Heart right ventricle (tissue), 16 donors: Measurements from ENCODE around the gene SERPINB4. TPM values are rescaled to one million over a fixed set of nuclear protein-coding genes. Genes with fewer than 3 reads are reported as not detected.
A peak's percentile ranks its signal among the peaks of the same experiment; 100 is the strongest.
"Not testable (repeated sequence)": the region's sequence is repeated elsewhere in the genome, so short reads cannot be mapped to it uniquely, and the experiment has no call there.

Experiments
- ATAC-seq, 8 donors: fragments of 200-7000 bp; cut with Tn5 transposase; one replicate each; pipeline ENCODE4 v1.9.1; 2020; ENCODE audit warnings: mild to moderate bottlenecking in 8 of 8, moderate library complexity in 8 of 8, moderate number of reproducible peaks in 1 of 8
- DNase-seq, 2 donors: peaks; one replicate each; pipeline ENCODE4 v3.0.0-alpha.2; 2020
- H3K27ac ChIP-seq, 10 donors: fragments of 200-600 bp; sonication (generic) in 2 of 10; one replicate each; pipeline versions ENCODE4 v1.5.0 to v1.8.0; 2020 to 2022; ENCODE audit warnings: mild to moderate bottlenecking in 3 of 10
- H3K27me3 ChIP-seq, 7 donors: fragments of 200-600 bp; one replicate each; pipeline ENCODE4 v1.8.0; 2021 to 2022; ENCODE audit warnings: mild to moderate bottlenecking in 2 of 7
- H3K36me3 ChIP-seq, 9 donors: fragments of 200-600 bp; sonication (generic) in 1 of 9; one replicate each; pipeline versions ENCODE4 v1.5.0 to v1.8.0; 2020 to 2022; ENCODE audit warnings: mild to moderate bottlenecking in 2 of 9
- H3K4me1 ChIP-seq, 9 donors: fragments of 200-600 bp; sonication (generic) in 1 of 9; one replicate each; pipeline versions ENCODE4 v1.5.0 to v1.8.0; 2020 to 2022; ENCODE audit warnings: mild to moderate bottlenecking in 4 of 9
- H3K4me3 ChIP-seq, 10 donors: fragments of 200-600 bp; sonication (generic) in 2 of 10; one replicate each; pipeline versions ENCODE4 v1.5.0 to v1.8.0; 2020 to 2022; ENCODE audit warnings: mild to moderate bottlenecking in 7 of 10, moderate library complexity in 2 of 10
- H3K9me3 ChIP-seq, 11 donors: fragments of 200-600 bp in 10 of 11; sonication (generic) in 2 of 11; one replicate each; pipeline versions ENCODE4 v1.5.0 to v1.8.0; 2013 to 2022; ENCODE audit warnings: mild to moderate bottlenecking in 2 of 11, control low read depth in 1 of 11, moderate library complexity in 1 of 11
- WGBS, 2 donors: extraction: QIAGEN DNeasy Blood & Tissue Kit; methylation state at CpG; one replicate each; pipeline ENCODE4 v1.1.7; 2013; ENCODE audit warnings: inconsistent platforms in 1 of 2; 5-methylcytosine and 5-hydroxymethylcytosine counted together
- intact Hi-C, 10 donors: fragments of 100-400 bp; cut with DNase I; formaldehyde crosslinking; loops; one replicate each; pipeline versions ENCODE4 v1.11.1 to v1.14.2; 2022
- polyA plus RNA-seq, 2 donors: library from polyadenylated mRNA; stranded (reverse); fragments of 200-250 nt; gene quantifications; one replicate each; pipeline ENCODE4 v1.2.3, GENCODE V29; 2013
- total RNA-seq, 10 donors: library from RNA; stranded (reverse); fragmentation: NEBNext Ultra II Directional in 3 of 10; extraction: Animal tissue kit (Norgen Biotek cat#: 25700) in 3 of 10; gene quantifications; one replicate each; pipeline versions ENCODE4 v1.2.1 to v1.2.4, GENCODE V29; 2021 to 2023
- TF ChIP-seq, protein P1 (sequence below), 9 donors: fragments of 200-600 bp; sonication (generic) in 2 of 9; IDR thresholded peaks; one replicate each; pipeline versions ENCODE4 v1.5.0 to v1.8.0; 2021 to 2022; ENCODE audit warnings: antibody characterized with exemption in 9 of 9, mild to moderate bottlenecking in 5 of 9, moderate library complexity in 1 of 9
- donor health status: Arrhythmogenic right ventricular cardiomyopathy.
- donor health status: ischemic (EF 13 %, LVEDD 7.1; RV severe dilation, severe dysfunction).
- donor health status: healthy with polysubstance abuse.
- donor health status: DM: no; HTN: yes; CAD: no.
- donor health status: DM: no; HTN: no; CAD: no.
- donor health status: ischemic (EF 25% LVEDD 6.9; RV normal size, moderate dysfunction).
- donor health status: ischemic (EF 25% LVEDD 5.7; RV mildly dilated, moderate dysfunction).
- donor health status: healthy.
- donor health status: DM: yes; HTN: yes; CAD: no.
- donor health status: Ischemic cardiomyopathy.
- donor health status: ischemic (EF 35%, LVEDD 5.7; RV mildly dilated, moderate dysfunction).
- donor health status: nonischemic (EF 11% LVEDD 7.7; RV severe dilation, severe dysfunction).
- donor health status: DM: yes; HTN: yes; CAD: no.
- donor health status: PGD.
- donor health status: ischemic (EF 29% LVEDD 5.4; RV normal size, mild dysfunction).
- donor health status: nonischemic (EF 23%, LVEDD 6.1; RV moderate dilation, normal function).

SERPINB4 gene
- total and polyA plus RNA-seq, 12 donors = 0.10 TPM; not detected in 11

- Histone ChIP-seq H3K4me3 (no peak overlapping the region), H3K4me1 (peaks cover 0 to 5% (median 0%) of the 10 kb centered on the region in 9 donors), H3K27me3 (no peaks in the 10 kb centered on the region), H3K27ac (no peak overlapping the region), H3K36me3 (no peaks in the 10 kb centered on the region), H3K9me3 (peaks cover 0 to 3% (median 0%) of the 10 kb centered on the region in 11 donors)
- WGBS, 2 donors = 28 to 29% methylated on average over 5 of the region's 5 CpGs
- TF ChIP-seq, protein P1, sequence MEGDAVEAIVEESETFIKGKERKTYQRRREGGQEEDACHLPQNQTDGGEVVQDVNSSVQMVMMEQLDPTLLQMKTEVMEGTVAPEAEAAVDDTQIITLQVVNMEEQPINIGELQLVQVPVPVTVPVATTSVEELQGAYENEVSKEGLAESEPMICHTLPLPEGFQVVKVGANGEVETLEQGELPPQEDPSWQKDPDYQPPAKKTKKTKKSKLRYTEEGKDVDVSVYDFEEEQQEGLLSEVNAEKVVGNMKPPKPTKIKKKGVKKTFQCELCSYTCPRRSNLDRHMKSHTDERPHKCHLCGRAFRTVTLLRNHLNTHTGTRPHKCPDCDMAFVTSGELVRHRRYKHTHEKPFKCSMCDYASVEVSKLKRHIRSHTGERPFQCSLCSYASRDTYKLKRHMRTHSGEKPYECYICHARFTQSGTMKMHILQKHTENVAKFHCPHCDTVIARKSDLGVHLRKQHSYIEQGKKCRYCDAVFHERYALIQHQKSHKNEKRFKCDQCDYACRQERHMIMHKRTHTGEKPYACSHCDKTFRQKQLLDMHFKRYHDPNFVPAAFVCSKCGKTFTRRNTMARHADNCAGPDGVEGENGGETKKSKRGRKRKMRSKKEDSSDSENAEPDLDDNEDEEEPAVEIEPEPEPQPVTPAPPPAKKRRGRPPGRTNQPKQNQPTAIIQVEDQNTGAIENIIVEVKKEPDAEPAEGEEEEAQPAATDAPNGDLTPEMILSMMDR (IDR thresholded peaks at IDR 0.05) = peak in 2 of 9 donors; percentile 10 to 19
- DNase-seq (no peak), ATAC-seq (no peak)
- intact Hi-C loops = no loop called here
Observed at GRCh38 chr18:63676526-63677323, 32.7 kb upstream of the SERPINB4 start.

DNA sequence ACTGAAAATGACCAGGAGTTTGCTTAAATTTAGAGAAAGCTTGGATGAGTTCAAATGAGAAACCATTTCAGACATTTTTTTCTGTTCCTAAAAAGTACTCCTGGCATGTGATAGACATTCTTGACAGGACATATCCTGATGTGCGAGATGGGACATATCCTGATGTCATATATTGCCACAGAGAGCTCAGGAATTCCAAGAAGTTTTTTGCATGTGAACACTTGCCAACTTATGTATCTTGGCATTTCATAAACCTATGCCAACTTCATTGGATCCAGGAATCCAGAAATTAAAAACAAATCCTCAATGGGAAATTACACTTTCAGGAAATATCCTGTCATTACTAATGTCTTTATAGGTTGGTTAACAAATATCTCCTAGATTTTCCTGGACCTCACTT lies 20.5 kb upstream of the SERPINB4 start:
- no peaks in the 10 kb centered on the region for H3K36me3 ChIP-seq
- TF ChIP-seq, protein P1 (IDR thresholded peaks at IDR 0.05) = no peak
- 77 to 89% methylated on average over 1 of the region's 1 CpG for WGBS, 2 donors

DNA sequence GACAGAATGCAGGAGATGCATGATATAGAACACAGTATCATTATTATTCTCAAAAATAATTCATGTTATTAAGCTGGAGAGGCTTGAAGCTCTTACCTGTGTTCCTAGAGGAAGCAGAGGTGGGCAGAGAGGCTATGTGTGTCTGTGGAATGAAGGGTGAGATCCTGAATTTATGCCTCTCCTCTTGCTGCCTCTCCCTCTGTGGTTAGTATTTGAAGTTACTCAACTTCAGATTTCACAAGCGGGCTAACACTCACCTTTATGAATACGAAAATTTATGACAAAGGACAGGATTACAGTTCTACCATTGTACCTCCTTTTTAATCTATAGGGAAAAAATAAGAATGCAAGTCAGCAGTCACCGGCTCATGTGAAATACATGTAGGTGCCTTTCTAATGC lies 17.7 kb upstream of the SERPINB4 start, which contains the start of gene SERPINB3:
SERPINB3 (minus strand) TSS at position 144 of the 400 bp plus-strand sequence. CDS start 677 bp downstream, outside the sequence.
- WGBS, 2 donors = 77 to 83% methylated on average over 2 of the region's 3 CpGs
- H3K9me3 ChIP-seq, intact Hi-C loops, DNase-seq, H3K27ac ChIP-seq, H3K4me1 ChIP-seq, H3K27me3 ChIP-seq, H3K36me3 ChIP-seq, ATAC-seq, H3K4me3 ChIP-seq: not testable (repeated sequence)

More for the DNA sequence above, 20.5 kb upstream of the SERPINB4 start:
- Histone ChIP-seq H3K27me3 (no peaks in the 10 kb centered on the region), H3K9me3 (peaks cover 0 to 3% (median 0%) of the 10 kb centered on the region in 11 donors), H3K27ac (no peak overlapping the region), H3K4me3 (no peak overlapping the region), H3K4me1 (no peaks in the 10 kb centered on the region)
- intact Hi-C loops = no loop called here
- ATAC-seq (no peak), DNase-seq (no peak)

GRCh38 chr18:63658920-63659319 lies 14.9 kb upstream of the SERPINB4 start:
- intact Hi-C loops, DNase-seq, H3K9me3 ChIP-seq, ATAC-seq, H3K27me3 ChIP-seq, H3K4me1 ChIP-seq, H3K36me3 ChIP-seq, H3K4me3 ChIP-seq, H3K27ac ChIP-seq: not testable (repeated sequence)
- WGBS, 2 donors = 86 to 88% methylated on average over 4 of the region's 4 CpGs

GRCh38 chr18:63650271-63650670 lies 6.2 kb upstream of the SERPINB4 start:
- H3K4me1 ChIP-seq, intact Hi-C loops, H3K27me3 ChIP-seq, H3K36me3 ChIP-seq, H3K27ac ChIP-seq, H3K9me3 ChIP-seq, DNase-seq, ATAC-seq, H3K4me3 ChIP-seq: not testable (repeated sequence)
- 25 to 39% methylated on average over 3 of the region's 3 CpGs for WGBS, 2 donors

- no peaks in the 10 kb centered on the region for H3K9me3 ChIP-seq
- H3K36me3 ChIP-seq = no peaks in the 10 kb centered on the region
- DNase-seq (no peak), ATAC-seq (no peak)
- no peaks in the 10 kb centered on the region for H3K4me1 ChIP-seq
- no peaks in the 10 kb centered on the region for H3K27me3 ChIP-seq
- TF ChIP-seq, protein P1 (IDR thresholded peaks at IDR 0.05) = no peak
- H3K27ac ChIP-seq = no peak overlapping the region
- WGBS, 2 donors = 62 to 64% methylated on average over 7 of the region's 7 CpGs
- intact Hi-C loops = no loop called here
- H3K4me3 ChIP-seq = no peak overlapping the region
Observed at GRCh38 chr18:63648241-63648640, 4.2 kb upstream of the SERPINB4 start.
